Measurements from ENCODE around the gene PIGU.

DNA sequence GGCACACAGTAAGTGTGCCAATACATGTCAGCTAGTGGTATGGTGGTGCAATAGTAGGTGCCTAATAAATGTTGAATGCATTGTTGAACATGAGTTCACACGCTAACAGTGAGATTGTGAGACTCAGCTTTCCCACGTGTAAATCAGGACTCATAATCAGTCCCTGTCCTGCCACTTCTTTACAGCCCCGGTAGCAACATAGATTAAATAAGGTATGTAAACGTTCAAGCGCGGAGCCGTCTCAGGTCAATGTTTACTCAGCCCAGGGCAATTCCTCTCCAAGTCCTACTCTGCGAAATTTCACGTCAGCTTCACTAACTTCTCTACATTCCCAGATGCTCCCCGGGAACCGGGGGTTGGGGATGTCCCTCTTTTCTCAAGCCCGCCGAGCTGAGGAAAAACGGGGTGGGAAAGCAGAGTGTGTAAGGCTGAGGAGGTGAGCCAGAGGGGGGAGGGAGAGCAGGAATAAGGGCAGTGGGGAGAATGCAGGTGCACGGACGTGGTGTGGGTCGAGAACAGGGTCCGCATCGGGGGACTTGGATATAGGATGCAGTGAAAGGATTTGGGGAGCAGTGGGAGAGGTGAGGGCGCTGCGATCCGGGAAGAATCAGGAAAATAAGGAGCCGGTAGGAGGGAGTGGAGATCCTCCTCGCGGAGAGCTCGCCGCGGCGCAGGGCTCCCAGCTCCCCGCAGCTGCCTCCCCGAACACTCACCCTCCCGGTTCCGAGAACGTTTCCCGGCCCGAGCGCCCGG is 26.7 kb upstream of the PIGU start:
- TF ChIP-seq, protein P1, sequence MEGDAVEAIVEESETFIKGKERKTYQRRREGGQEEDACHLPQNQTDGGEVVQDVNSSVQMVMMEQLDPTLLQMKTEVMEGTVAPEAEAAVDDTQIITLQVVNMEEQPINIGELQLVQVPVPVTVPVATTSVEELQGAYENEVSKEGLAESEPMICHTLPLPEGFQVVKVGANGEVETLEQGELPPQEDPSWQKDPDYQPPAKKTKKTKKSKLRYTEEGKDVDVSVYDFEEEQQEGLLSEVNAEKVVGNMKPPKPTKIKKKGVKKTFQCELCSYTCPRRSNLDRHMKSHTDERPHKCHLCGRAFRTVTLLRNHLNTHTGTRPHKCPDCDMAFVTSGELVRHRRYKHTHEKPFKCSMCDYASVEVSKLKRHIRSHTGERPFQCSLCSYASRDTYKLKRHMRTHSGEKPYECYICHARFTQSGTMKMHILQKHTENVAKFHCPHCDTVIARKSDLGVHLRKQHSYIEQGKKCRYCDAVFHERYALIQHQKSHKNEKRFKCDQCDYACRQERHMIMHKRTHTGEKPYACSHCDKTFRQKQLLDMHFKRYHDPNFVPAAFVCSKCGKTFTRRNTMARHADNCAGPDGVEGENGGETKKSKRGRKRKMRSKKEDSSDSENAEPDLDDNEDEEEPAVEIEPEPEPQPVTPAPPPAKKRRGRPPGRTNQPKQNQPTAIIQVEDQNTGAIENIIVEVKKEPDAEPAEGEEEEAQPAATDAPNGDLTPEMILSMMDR (IDR thresholded peaks at IDR 0.05 in 4 of 5, conservative IDR thresholded peaks at IDR 0.05 in 1 of 5), result no peak
- TF ChIP-seq POLR2A (IDR thresholded peaks at IDR 0.05), result no peak

Measured in gastrocnemius medialis (tissue), 4 donors.